MCF 10A (cell line): ENCODE measurements around the gene XRCC1. TPM values are rescaled to one million over a fixed set of nuclear protein-coding genes. Genes with fewer than 3 reads are reported as not detected.
"Not testable (repeated sequence)": the region's sequence is repeated elsewhere in the genome, so short reads cannot be mapped to it uniquely, and the experiment has no call there.

Experiments
- BruUV-seq: library from RNA; stranded (reverse); fragments of 400-500 nt; replicated peaks from 2 replicates; lab custom pipeline; 2021; lab: Mats Ljungman, UMichigan
- CTCF ChIA-PET: fragments of 300-600 bp; sonication (Branson Sonifier 250); formaldehyde crosslinking; extraction: SDS; loops from one replicate; lab custom pipeline; 2021; ENCODE audit warnings: antibody characterized with exemption, inconsistent platforms; lab: Yijun Ruan, JAX
- POLR2A ChIA-PET: fragments of 300-600, 350-650 bp; sonication (Branson Sonifier 250); formaldehyde crosslinking; extraction: SDS; loops from one replicate; lab custom pipeline; 2020; ENCODE audit warnings: antibody characterized with exemption, inconsistent platforms; lab: Yijun Ruan, JAX
- DNase-seq: peaks from one replicate; pipeline ENCODE4 v3.0.0-alpha.2; 2018; ENCODE audit not compliant: unreplicated experiment
- H3K27ac Mint-ChIP-seq: one replicate; pipeline ENCODE4 v1.8.0; 2022; ENCODE audit warnings: mild to moderate bottlenecking, low read depth, mixed read lengths; ENCODE audit not compliant: unreplicated experiment
- H3K27me3 Mint-ChIP-seq: one replicate; pipeline ENCODE4 v1.8.0; 2022; ENCODE audit warnings: mixed read lengths; ENCODE audit not compliant: insufficient read depth, unreplicated experiment
- H3K36me3 Mint-ChIP-seq: one replicate; pipeline ENCODE4 v1.8.0; 2022; ENCODE audit warnings: mild to moderate bottlenecking, moderate library complexity, mixed read lengths; ENCODE audit not compliant: insufficient read depth, unreplicated experiment
- H3K4me1 Mint-ChIP-seq: one replicate; pipeline ENCODE4 v1.8.0; 2022; ENCODE audit warnings: mixed read lengths; ENCODE audit not compliant: insufficient read depth, unreplicated experiment
- H3K4me3 Mint-ChIP-seq: one replicate; pipeline ENCODE4 v1.8.0; 2022; ENCODE audit warnings: mild to moderate bottlenecking, moderate library complexity, mixed read lengths; ENCODE audit not compliant: unreplicated experiment
- H3K9me3 Mint-ChIP-seq: one replicate; pipeline ENCODE4 v1.8.0; 2022; ENCODE audit warnings: mixed read lengths; ENCODE audit not compliant: unreplicated experiment
- intact Hi-C: fragments of 100-400 bp; cut with micrococcal nuclease; formaldehyde crosslinking; loops from 2 replicates; pipeline ENCODE4 v1.14.1; 2022
- total RNA-seq: library from RNA; stranded (reverse); gene quantifications from 2 replicates; pipeline ENCODE4 v1.2.3, GENCODE V29; 2022
- TF ChIP-seq, protein P1 (sequence below): fragments of 200-600 bp; IDR thresholded peaks from one replicate; pipeline ENCODE4 v1.8.0; 2022; ENCODE audit warnings: antibody characterized with exemption, mild to moderate bottlenecking; ENCODE audit not compliant: unreplicated experiment

XRCC1 gene
- total RNA-seq, 1 experiment from 2014 or later = 20.6 TPM

DNA sequence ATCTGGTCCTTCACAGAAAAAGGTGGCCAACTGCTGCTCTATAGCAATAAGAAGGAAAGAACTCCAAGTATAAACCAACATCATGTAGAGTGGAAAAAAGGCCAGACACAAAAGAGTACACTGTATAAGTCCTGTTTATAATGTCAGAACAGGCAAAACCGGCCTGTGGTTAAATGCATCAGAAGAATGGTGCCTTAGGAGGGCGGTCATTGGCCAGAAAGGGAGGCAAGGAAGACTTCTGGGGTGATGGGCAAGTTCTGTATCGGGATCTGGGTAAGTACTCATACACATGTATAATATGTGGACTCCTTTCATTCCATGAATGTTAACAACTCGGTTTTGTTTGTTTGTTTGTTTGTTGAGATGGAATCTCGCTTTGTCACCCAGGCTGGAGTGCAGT is 52.4 kb downstream of the XRCC1 start:
- ChIA-PET CTCF (interaction anchor here (0.9 to 9.4 kb wide), 3 partner anchors 13 to 91 kb away, joined by 4 to 261 read pairs (median 6); no protein-coding TSS in a partner anchor), POLR2A (interaction anchor here (1.1 to 1.2 kb wide), 2 partner anchors 10 to 70 kb away, joined by 3 read pairs; partner anchors contain the start of gene ZNF575)
- Mint-ChIP-seq H3K9me3 (no peaks in the 10 kb centered on the region), H3K36me3 (peaks cover 29% of the 10 kb centered on the region), H3K27ac (peak overlapping the region; percentile 67), H3K27me3 (no peaks in the 10 kb centered on the region), H3K4me3 (no peak overlapping the region), H3K4me1 (peaks cover 23% of the 10 kb centered on the region)
- no peak for DNase-seq
- TF ChIP-seq, protein P1, sequence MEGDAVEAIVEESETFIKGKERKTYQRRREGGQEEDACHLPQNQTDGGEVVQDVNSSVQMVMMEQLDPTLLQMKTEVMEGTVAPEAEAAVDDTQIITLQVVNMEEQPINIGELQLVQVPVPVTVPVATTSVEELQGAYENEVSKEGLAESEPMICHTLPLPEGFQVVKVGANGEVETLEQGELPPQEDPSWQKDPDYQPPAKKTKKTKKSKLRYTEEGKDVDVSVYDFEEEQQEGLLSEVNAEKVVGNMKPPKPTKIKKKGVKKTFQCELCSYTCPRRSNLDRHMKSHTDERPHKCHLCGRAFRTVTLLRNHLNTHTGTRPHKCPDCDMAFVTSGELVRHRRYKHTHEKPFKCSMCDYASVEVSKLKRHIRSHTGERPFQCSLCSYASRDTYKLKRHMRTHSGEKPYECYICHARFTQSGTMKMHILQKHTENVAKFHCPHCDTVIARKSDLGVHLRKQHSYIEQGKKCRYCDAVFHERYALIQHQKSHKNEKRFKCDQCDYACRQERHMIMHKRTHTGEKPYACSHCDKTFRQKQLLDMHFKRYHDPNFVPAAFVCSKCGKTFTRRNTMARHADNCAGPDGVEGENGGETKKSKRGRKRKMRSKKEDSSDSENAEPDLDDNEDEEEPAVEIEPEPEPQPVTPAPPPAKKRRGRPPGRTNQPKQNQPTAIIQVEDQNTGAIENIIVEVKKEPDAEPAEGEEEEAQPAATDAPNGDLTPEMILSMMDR = no peak
- no TSS peak for BruUV-seq
- intact Hi-C loops = no loop called here

DNA sequence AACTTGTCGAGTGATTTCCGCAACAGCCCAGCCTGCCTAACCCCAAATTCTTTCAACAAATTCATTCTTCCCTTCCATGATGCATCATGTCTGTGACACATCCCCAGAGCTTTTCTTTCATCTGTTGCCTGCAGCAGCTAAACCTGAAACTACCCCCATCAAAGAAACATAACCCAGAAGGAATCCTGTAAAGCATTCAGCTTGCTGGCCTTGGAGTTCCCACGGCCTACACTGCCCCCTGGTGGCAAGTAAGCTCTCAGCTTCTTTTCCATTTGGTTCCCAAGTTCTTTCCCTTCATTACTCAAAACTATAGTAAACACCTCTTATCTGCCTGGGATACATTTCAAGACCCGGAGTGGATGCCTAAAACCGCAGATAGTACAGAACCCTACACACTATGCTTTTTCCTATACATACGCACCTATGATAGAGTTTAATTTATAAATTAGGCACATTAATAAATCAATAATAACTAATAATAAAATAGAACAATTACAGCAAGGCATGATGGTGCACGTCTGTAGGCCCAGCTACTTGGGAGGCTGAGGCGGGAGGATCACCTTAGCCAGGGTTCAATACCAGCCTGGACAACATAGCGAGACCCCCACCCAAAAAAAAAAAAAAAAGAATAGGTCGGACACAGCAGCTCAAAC is 55.8 kb downstream of the XRCC1 start:
- intact Hi-C loops = loop anchor here (1.0 kb wide), 2 partner anchors 72 to 86 kb away; no protein-coding TSS in a partner anchor
- H3K4me3 Mint-ChIP-seq = peak overlapping the region; percentile 19
- no TSS peak for BruUV-seq

DNA sequence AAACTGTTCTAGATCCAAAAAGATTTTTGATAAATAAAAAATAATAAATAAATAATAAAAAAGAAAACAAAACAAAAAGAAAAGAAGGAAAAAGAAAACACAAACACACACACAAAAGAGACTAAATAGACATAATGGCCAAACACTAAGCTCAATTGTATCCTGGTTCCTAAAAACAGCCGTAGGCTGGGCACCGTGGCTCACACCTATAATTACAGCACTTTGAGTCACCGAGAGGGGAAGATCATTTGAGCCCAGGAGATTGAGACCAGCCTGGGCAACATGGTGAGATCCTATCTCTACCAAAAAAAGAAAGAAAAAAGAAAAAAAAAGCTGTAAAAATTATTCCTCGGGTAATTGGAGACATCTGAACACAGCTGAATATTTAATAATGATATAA is 57.3 kb downstream of the XRCC1 start:
- H3K27ac Mint-ChIP-seq = peak overlapping the region; percentile 67
- POLR2A ChIA-PET = interaction anchor here (0.5 to 3.1 kb wide), 7 partner anchors 10 to 568 kb away, joined by 3 to 14 read pairs (median 4); partner anchors contain the start of gene LYPD3
- no peaks in the 10 kb centered on the region for H3K9me3 Mint-ChIP-seq
- intact Hi-C loops = no loop called here
- peak; percentile 18 for DNase-seq
- no peak overlapping the region for H3K4me3 Mint-ChIP-seq
- H3K36me3 Mint-ChIP-seq = peaks cover 46% of the 10 kb centered on the region
- peaks cover 15% of the 10 kb centered on the region for H3K4me1 Mint-ChIP-seq
- H3K27me3 Mint-ChIP-seq = no peaks in the 10 kb centered on the region
- CTCF ChIA-PET = interaction anchor here (0.6 to 9.4 kb wide), 7 partner anchors 18 to 86 kb away, joined by 3 to 261 read pairs (median 10); no protein-coding TSS in a partner anchor
- no TSS peak for BruUV-seq
- TF ChIP-seq, protein P1 = no peak

More for the DNA sequence above, 55.8 kb downstream of the XRCC1 start:
- ChIA-PET CTCF (interaction anchor here (0.6 to 9.4 kb wide), 31 partner anchors 9 to 336 kb away, joined by 3 to 261 read pairs (median 6); partner anchors contain the start of genes ETHE1, IRGQ, LYPD3 and PHLDB3), POLR2A (interaction anchor here (0.6 to 3.1 kb wide), 10 partner anchors 10 to 155 kb away, joined by 3 to 39 read pairs (median 8); partner anchors contain the start of genes IRGQ, LYPD3, PHLDB3 and ZNF575)
- H3K27me3 Mint-ChIP-seq = no peaks in the 10 kb centered on the region
- TF ChIP-seq, protein P1 = peak; percentile 84
- H3K27ac Mint-ChIP-seq = no peak overlapping the region
- peaks cover 48% of the 10 kb centered on the region for H3K36me3 Mint-ChIP-seq
- peak; percentile 92 for DNase-seq
- no peaks in the 10 kb centered on the region for H3K9me3 Mint-ChIP-seq
- H3K4me1 Mint-ChIP-seq = peaks cover 16% of the 10 kb centered on the region

GRCh38 chr19:43512399-43512798 is 62.9 kb downstream of the XRCC1 start:
- H3K4me3 Mint-ChIP-seq, H3K27me3 Mint-ChIP-seq, H3K9me3 Mint-ChIP-seq, H3K4me1 Mint-ChIP-seq, DNase-seq, BruUV-seq, intact Hi-C loops: not testable (repeated sequence)
- CTCF ChIA-PET = interaction anchor here (0.6 kb wide), 1 partner anchor 272 kb away, joined by 3 read pairs; no protein-coding TSS in a partner anchor
- Mint-ChIP-seq H3K36me3 (peaks cover 69% of the 10 kb centered on the region), H3K27ac (peak overlapping the region; percentile 61)
- POLR2A ChIA-PET = interaction anchor here (1.9 kb wide), 1 partner anchor 8 kb away, joined by 8 read pairs; no protein-coding TSS in a partner anchor
